T1000 (cell line): Measurements from ENCODE around the gene RAB11FIP5.
A peak's percentile ranks its signal among the peaks of the same experiment; 100 is the strongest.
"Not testable (repeated sequence)": the region's sequence is repeated elsewhere in the genome, so short reads cannot be mapped to it uniquely, and the experiment has no call there.

Experiments
- DNase-seq: peaks from one replicate; lab custom pipeline; 2025; ENCODE audit warnings: mixed read lengths; lab: John Stamatoyannopoulos, UW

Gene RAB11FIP5

GRCh38 chr2:73069855-73070642 is 42.7 kb downstream of the RAB11FIP5 start:
- DNase-seq, result no peak

GRCh38 chr2:73069041-73069854 is 43.5 kb downstream of the RAB11FIP5 start:
- DNase-seq, result no peak

GRCh38 chr2:73068147-73068546 is 44.6 kb downstream of the RAB11FIP5 start:
- no peak for DNase-seq

- DNase-seq, result no peak
Observed at GRCh38 chr2:73067043-73067442, 45.7 kb downstream of the RAB11FIP5 start.

GRCh38 chr2:73065070-73065469 is 47.7 kb downstream of the RAB11FIP5 start:
- DNase-seq, result not testable (repeated sequence)

GRCh38 chr2:73063909-73064875 is 48.6 kb downstream of the RAB11FIP5 start:
- peak; percentile 54 for DNase-seq

GRCh38 chr2:73063472-73063871 is 49.3 kb downstream of the RAB11FIP5 start:
- DNase-seq, result no peak

GRCh38 chr2:73059106-73059505 is 53.6 kb downstream of the RAB11FIP5 start:
- no peak for DNase-seq

GRCh38 chr2:73054980-73055379 is 57.8 kb downstream of the RAB11FIP5 start:
- DNase-seq, result no peak

GRCh38 chr2:73053316-73054114 is 59.2 kb downstream of the RAB11FIP5 start:
- no peak for DNase-seq

- no peak for DNase-seq
Observed at GRCh38 chr2:73050121-73050545, 62.6 kb downstream of the RAB11FIP5 start.

- DNase-seq, result no peak
Observed at GRCh38 chr2:73043929-73044832, 68.6 kb downstream of the RAB11FIP5 start.

- no peak for DNase-seq
Observed at GRCh38 chr2:73043276-73043675, 69.5 kb downstream of the RAB11FIP5 start.

- DNase-seq, result no peak
Observed at GRCh38 chr2:73037947-73038585, 74.7 kb downstream of the RAB11FIP5 start.

- DNase-seq, result no peak
Observed at GRCh38 chr2:73036766-73037165, 76.0 kb downstream of the RAB11FIP5 start.

- DNase-seq, result no peak
Observed at GRCh38 chr2:73035899-73036711, 76.6 kb downstream of the RAB11FIP5 start.

- DNase-seq, result no peak
Observed at GRCh38 chr2:73034661-73035375, 77.9 kb downstream of the RAB11FIP5 start.
